B cell (primary cell): ENCODE data around the gene ITPR3.

Experiments
- EZH2 ChIP-seq: IDR thresholded peaks from 2 replicates; pipeline ENCODE4 v1.6.1; 2012; ENCODE audit warnings: borderline replicate concordance, low read depth, mild to moderate bottlenecking, moderate library complexity, low read length; ENCODE audit not compliant: insufficient read depth, poor library complexity, severe bottlenecking
- TF ChIP-seq, protein P1 (sequence below): fragments of 200-600 bp; IDR thresholded peaks from one replicate; pipeline ENCODE4 v1.8.0; 2022; ENCODE audit warnings: antibody characterized with exemption, mild to moderate bottlenecking

DNA sequence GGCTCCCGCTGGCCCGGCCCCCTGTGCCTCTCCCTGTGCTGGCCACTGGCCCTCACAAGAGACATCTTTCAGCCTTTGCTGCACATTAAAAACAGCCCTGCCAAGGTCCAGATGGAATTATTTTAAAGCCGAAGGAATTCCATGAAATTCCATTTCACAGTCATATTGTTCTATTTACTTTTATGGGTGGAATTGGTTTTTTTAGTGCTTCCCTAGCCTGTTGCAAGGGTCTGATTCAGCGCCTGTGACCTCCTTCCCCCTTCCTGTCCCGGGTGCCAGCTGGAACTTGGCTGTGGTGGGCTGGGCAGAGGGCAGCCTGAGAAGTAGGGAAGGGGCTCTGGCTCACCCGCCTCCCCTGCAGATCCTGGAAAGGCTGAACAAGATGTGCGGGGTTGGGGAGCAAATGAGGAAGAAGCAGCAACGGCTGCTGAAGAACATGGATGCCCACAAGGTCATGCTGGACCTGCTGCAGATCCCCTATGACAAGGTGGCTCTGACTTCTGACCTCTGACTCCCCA lies 56.1 kb downstream of the ITPR3 start:
- TF ChIP-seq, protein P1, sequence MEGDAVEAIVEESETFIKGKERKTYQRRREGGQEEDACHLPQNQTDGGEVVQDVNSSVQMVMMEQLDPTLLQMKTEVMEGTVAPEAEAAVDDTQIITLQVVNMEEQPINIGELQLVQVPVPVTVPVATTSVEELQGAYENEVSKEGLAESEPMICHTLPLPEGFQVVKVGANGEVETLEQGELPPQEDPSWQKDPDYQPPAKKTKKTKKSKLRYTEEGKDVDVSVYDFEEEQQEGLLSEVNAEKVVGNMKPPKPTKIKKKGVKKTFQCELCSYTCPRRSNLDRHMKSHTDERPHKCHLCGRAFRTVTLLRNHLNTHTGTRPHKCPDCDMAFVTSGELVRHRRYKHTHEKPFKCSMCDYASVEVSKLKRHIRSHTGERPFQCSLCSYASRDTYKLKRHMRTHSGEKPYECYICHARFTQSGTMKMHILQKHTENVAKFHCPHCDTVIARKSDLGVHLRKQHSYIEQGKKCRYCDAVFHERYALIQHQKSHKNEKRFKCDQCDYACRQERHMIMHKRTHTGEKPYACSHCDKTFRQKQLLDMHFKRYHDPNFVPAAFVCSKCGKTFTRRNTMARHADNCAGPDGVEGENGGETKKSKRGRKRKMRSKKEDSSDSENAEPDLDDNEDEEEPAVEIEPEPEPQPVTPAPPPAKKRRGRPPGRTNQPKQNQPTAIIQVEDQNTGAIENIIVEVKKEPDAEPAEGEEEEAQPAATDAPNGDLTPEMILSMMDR = no peak
- no peak for TF ChIP-seq EZH2
